ENCODE measurements around the gene PDE4D.

DNA sequence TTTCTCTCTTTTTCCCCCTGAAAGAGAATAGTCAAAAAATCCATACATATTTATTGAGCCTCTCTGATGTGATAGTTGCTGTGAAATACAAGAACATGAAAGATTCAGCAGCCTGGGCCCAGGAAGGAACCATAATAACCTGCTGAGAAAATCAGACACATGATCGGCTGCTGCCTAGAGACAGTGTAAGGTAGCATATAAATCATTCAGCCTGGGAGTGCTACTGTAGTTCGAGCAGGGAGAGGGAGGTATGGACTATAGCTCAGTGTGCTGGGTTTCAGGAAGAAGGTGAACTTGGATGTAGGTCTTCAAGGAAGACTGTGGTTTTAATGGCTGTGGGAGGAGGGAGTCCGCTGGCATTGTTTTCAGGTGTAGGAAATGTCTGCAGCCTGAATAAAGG is 841.6 kb downstream of the PDE4D start:
- TF ChIP-seq, protein P1, sequence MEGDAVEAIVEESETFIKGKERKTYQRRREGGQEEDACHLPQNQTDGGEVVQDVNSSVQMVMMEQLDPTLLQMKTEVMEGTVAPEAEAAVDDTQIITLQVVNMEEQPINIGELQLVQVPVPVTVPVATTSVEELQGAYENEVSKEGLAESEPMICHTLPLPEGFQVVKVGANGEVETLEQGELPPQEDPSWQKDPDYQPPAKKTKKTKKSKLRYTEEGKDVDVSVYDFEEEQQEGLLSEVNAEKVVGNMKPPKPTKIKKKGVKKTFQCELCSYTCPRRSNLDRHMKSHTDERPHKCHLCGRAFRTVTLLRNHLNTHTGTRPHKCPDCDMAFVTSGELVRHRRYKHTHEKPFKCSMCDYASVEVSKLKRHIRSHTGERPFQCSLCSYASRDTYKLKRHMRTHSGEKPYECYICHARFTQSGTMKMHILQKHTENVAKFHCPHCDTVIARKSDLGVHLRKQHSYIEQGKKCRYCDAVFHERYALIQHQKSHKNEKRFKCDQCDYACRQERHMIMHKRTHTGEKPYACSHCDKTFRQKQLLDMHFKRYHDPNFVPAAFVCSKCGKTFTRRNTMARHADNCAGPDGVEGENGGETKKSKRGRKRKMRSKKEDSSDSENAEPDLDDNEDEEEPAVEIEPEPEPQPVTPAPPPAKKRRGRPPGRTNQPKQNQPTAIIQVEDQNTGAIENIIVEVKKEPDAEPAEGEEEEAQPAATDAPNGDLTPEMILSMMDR (IDR thresholded peaks at IDR 0.05): no peak
- TF ChIP-seq POLR2A (IDR thresholded peaks at IDR 0.05): no peak
- TF ChIP-seq POLR2AphosphoS5 (IDR thresholded peaks at IDR 0.05): no peak
- no peak for TF ChIP-seq EP300 (IDR thresholded peaks at IDR 0.05)
